Measurements from ENCODE around the gene SORCS2.

SORCS2 gene

DNA sequence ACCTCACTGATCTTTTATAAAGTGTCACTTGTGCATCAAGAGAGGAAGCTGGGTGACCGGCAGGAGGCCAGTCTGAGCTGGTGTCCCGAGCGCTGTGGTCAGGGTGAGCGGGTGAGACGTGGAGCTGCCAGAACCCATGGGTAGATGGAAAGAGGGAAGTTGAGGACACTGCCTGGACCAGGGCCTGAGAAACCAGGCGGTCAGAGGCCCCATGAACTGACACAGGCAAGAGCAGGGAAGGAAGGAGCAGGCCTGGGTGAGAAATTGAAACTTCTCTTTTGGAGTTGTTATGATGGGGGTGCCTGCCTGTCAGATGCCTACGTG lies 554.7 kb downstream of the SORCS2 start:
- DNase-seq = no peak

DNA sequence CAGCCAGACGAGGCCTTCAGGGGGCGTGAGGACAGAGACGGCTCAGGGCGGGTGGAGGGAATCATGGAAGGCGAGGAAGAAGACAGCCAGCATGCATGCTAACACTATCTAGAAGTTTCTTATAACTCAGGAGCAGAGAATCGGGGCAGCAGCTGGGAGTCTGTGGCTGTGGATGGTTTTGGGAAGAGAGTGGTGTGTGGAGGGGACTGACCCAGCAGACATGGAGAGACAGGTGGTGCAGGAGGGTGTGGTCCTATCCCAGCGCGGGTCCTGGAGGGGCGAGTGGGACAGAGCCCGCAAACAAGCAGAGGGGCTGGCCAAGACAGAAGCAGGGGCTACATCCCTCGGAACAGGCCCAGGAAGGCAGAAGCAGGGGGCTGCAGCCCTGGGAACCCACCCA lies 555.2 kb downstream of the SORCS2 start:
- DNase-seq = no peak

DNA sequence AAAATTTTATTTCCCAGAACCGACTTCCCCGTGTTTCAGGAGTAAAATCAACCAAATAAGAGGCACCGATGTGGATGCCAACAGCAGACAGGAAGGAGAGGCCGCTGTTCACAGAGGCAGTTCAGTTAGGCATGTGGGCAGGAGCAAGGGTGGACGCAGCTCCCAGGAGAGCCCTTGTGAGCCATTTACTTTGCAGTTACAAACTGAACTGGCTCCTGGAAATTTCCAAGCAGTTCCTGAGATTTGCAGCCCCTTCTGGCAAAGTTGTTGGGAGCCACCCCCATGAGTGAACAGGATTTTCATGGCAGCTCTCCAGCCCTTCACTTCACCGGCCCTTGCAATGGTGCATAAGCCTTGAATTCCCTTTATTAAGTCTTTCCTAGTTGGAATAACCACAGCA lies 558.2 kb downstream of the SORCS2 start:
- DNase-seq = no peak

DNA sequence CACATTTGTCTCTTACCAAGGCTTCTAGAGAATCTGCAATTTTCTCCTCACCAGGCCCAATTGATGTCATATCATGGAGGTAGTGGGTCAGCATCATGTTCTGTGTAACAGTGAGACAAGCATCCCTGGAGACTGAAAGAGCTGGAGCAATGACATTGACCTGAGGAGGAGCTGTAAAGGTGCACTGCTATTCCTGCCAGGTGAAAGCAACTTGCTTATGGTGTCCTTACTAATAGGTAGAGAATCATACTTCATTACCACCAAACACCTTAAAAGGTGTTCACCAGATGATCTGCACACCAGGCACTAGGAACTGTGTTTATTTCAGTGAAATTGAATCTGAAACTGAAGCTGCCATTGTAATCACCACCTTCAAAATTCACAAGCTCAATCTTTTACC lies 558.6 kb downstream of the SORCS2 start:
- DNase-seq = no peak

DNA sequence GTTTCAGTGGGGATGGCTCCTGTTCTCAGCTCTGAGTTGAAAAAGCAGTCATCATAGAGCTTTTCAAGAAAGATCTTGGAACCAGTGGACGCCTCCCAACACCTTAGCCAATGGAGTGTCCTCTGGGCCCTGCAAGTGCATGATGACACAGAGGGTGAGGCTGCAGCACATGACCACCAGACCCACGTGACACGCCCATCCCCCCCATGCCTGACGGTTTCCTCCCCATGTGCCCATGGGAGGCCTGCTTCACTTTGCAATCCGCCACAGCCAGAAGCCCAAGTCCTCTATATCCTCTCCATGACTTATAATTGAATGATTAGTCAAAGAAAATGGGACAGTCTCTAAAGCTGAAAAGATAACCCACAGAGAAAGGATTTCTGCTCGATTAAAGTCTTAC lies 560.3 kb downstream of the SORCS2 start:
- no peak for DNase-seq

DNA sequence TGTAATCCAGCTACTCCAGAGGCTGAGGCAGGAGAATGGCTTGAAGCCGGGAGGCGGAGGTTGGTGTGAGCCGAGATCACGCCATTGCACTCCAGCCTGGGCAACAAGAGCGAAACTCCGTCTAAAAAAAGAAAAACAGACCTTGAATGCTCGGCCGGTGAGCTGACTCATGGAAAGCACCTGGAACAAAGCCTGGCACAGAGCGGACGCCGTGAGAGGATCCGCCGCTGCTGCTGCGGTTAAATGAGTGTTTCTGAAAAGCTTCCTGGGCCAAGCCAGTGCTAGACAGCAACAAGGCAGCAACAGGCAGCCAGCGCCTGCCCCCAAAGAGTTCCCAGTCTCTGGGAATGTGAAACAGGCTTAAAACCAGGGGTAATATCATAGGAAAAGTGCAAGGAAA lies 560.9 kb downstream of the SORCS2 start:
- DNase-seq = no peak

DNA sequence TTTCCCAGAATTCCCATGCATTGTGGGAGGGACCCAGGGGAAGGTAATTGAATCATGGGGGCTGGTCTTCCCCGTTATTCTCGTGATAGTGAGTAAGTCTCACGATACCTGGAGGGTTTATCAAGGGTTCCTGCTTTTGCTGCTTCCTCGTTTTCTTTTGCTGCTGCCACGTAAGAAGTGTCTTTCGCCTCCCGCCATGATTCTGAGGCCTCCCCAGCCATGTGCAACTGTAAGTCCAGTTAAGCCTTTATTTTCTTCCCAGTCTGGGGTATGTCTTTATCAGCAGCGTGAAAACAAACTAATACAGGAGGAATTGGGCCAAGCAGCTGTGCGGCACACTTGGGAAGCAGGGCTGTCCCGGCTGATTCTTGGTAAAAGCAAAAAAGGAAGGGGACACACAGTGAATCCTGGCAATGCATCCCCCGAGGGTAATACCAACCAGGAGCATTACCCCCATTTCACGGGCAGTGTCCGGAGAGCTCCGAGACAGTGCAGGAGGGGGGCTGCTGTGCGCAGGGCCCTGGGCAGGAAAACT lies 561.7 kb downstream of the SORCS2 start:
- DNase-seq = no peak

DNA sequence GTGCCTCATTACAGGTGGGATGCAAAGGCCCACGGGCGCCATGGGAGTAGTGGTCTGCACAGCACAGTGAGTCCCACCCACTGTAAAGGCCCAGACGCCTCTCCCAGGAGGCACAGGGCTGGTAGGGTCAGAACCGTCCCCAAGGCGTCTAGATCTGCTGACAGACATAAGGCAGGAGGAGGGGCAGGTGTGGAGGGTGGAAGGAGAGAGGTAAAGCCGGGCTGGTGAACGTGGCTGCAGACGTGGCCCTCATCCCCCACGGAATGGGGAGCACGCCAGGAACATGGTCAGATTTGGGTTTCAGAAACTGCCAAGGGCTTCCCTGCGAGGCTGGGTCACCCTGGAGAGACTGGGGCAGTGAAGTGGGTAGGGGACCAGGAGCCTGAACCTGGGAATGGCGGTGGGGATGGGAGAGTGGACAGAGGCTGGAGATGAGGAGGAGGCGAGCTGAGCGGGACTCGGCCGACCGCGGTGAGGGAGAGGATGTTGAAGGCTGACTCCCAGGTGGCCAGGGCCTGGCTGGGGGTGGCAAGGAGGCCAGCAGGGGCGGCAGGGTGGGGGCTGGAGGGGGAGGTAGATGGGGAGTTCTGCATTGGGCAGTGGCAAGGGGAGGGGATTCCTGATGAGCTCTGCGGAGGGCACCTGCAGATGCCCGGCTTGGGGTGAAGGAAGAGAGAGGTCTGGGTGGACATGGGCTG lies 562.4 kb downstream of the SORCS2 start:
- no peak for DNase-seq

DNA sequence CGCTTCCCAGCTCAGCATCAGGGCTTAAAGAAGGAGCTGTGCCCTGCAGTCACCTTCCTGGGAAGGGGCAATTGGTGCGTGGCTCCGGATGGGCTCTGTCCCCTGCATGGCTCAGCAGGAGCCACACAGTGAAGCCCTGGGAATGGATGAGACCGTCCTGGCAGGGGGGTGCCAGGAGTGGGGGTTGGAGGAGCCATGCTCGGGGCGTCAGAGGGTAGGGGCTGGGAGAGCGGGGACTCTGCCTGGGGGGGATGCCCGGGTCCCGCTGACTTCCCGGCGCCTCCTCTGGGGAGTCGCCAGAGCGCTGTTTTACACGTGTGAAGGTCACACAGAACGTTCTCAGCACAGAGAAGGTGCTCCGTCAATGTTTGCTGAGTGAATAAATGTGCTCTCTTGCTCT lies 563.2 kb downstream of the SORCS2 start:
- DNase-seq = no peak

DNA sequence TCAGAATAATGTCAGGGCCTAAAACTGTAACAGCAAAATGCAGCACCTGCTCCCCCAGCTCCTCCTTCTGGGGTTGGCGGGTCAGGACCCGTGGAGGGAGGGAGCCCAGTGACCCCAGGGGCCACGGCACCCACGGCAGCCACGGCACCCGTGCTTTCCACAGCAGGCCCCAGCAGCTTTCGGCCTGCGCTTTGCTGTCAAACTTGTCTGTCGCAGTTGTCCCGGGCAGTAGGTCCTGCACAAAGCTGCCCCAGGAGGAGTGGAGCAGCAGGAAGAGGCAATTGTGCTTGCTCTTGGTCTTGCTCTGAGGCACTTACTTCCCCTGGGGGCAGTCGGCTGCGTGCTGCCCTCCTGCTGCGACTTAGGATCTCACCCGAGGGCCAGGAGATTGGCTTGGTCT lies 563.7 kb downstream of the SORCS2 start:
- DNase-seq = no peak

DNA sequence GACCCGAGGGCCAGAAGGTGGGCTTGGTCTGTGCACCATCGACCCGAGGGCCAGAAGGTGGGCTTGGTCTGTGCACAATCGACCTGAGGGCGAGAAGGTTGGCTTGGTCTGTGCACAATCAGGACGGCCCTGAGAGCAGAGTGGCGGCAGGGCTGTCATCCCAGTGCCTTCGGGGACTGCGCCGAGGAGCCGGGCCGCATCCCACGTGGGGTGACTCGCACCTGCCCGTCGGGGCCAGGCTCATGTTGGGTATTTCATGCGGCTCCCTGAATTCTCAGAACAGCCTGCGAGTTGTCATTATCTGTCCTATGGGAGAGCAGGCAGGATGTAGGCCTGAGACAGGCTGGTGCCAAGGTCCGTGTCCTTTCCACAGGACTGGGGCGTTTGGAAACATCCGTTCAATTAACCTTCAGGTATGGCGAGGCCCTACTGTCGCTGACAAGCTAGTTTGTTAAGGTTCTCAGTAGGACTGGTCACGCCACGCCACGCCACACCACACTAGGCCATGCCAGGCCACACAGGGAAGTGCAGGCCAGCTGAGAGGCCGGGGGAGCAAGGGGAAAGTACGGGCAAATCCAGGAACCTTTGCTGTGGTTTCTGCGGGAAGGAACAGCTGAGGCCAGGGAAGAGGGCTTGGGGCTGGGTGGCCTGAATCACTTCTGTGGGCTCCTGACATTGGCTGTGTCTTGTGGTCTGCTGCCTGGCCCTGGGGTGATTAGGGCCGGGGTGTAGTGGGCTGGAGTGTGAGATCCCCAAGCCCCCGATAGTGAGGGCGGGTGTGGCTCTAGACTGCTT lies 564.4 kb downstream of the SORCS2 start:
- DNase-seq = no peak

DNA sequence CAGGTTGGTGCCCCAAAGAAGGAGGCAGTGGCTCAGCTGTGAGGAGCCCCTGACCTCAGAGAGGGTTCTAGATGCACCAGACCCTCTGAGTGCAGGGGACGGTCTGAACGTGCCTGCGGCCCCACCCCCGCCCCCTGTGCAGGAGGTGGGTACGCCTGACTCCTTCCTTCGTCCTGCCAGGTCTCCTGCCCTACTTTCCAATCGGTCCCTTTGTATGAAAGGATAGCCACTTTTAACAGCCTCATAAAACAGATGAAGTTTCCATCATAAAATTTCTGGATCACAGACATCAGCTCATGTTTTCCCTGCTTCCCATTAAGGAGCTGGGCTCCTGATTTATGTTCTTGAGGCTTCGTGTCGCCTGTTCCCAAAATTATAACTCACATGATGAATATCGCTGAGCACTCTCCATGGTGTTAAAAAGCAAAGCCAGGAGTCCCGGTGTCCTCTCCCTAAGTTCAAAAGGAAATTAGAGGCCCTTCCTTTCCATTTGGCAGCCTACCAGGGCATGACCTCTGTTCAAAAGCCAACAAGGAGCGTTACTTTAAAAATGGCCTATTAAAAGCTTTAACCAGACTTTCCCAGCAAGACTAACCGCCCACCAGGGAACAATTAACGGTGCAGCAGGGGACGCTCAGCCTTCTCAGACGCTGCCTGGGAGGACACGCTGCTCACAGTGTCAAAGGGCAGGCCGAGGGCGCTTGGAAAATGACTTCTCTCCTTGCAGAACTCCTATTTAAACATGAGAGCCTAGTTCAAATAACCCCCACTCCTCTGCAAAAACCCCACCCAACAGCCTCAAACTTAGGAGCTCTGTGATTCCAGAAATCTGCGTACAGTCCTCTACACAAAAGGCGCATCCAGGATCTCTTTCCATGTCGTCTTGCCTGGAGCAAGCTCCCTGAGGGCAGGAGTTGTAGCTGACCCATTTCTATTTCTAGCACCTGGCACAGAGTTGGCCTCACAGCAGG lies 565.4 kb downstream of the SORCS2 start:
- DNase-seq = no peak

DNA sequence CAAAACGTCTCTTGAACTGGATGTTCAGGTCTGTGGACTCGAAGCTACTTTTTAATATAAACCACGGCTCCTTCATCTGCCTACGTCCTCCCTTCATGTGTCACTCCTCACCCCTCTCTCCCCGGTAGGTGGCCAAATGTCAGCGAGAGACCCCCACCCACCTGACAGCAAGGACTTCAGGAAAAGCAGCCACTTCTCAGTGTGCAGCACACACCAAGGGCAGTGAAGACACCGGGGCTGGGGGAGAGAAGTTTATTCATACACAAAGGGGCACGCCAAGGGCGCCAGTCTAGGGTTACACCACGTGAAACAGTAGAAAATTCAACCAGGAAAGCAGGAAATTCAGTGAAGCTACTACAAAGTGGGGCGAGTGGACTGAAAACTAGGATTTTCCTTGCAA lies 566.1 kb downstream of the SORCS2 start:
- DNase-seq = no peak

DNA sequence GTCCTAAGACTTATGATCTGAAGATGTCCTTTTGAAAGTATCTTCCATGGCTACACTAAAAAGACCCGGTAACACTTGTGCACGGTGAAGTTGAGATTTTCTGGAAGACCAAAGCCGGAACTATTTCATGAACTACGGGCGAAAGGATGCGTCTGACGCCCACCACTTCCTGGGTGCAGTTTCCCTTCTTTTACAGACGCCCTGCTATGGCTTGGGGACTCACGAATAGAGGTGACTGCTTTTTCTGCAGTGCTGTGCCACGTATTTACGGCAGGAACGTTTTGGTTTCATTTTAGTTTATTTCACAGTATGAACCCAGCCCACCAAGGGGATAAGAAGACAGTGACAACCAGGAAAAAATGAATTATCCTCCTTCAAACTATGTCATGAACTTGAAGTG lies 566.9 kb downstream of the SORCS2 start:
- DNase-seq = peak; percentile 67

DNA sequence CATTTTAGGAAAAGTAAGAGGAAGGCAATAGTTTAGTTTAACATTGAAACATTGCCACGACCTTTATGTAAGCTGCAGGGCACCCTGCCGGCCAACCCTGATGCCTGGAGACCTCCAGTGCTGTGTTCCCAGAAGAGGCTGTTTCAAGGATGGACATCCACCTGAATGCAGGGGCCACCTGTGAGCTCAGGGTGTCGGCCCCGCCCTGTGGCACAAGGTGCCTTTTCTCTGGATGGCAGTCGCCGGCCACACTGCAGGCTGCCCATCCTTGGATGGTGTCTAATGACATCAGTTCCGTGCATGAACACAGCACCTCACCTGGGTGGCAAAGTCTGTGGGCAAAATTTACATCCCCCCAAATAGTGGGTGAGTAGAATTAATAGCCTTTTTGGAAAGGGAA lies 567.3 kb downstream of the SORCS2 start:
- DNase-seq = peak; percentile 14

DNA sequence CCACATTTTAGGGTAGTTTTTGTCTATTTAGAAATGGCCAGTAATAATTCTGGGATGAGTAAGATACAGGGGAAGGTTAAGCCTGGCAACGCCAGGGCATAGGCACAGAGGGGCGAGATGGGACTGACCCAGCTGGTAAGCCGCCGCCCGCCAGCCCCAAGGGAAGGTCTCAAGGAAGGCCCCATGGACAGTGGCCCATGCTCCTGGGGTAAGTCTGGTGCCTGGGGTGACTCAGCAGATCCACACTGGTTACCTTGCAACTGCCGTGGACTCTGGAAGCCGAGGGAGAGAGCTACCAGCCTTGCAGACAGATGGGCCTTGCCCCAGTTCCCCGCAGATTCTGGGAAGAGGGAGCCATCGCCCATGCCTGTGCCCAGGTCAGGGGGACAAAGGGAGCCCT lies 567.9 kb downstream of the SORCS2 start:
- no peak for DNase-seq

DNA sequence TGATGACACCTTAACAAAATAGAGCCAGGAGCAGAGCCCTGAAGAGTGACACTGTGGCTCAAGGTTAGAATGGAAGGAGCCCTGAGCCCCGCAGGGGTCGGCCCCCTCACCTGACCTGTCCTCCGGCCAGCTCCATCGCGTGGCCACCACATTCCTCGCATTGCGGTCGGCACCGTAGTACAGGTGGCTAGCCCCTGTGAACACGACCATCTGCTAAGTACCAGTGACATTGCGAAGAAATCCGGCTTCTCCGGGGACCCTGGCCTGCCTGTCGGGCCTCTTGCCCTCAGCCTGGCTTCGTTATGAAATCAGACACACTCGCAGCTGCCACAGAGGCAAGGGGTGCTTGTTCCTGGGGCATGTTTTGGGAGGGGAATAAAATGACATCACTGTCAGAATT lies 568.4 kb downstream of the SORCS2 start:
- no peak for DNase-seq

DNA sequence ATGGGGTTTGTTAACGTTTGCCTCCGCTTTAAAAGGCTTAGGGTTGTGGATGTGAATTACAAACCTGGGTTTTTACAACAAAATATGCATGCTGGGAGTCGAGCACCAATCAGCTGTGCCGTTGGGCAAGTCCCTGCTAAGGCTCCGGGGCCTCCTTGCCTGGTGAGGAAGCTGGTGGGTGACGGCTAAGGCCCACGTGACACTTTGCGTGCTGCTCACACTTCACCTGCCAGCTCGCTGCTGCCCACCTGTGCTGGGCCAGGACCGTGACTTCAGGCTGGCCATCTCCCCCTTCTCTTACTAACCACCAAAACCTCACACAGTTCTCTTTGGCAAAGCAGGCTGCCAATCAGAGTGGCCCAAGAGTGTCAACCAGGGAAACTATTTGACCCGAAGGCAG lies 569.0 kb downstream of the SORCS2 start:
- DNase-seq = no peak

DNA sequence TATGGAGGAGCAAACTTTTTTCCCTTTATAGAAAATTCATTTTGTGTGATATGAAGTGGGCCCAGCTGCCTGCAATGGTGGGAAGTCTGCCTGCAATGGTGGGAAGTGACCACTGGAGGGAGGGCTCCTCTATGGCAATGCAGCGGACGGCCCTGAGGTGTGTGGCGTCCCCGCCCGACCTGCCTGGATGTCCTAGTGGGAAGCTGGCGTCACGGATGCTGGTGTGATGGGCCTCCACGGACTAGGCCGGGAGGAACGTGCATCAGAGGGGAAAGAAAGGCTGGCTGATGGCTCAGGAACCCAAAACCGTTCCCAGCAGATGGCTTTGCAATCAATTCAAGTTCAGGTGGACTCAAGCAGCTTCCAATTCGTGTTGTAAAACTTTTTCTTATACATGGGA lies 569.4 kb downstream of the SORCS2 start:
- peak; percentile 20 for DNase-seq

DNA sequence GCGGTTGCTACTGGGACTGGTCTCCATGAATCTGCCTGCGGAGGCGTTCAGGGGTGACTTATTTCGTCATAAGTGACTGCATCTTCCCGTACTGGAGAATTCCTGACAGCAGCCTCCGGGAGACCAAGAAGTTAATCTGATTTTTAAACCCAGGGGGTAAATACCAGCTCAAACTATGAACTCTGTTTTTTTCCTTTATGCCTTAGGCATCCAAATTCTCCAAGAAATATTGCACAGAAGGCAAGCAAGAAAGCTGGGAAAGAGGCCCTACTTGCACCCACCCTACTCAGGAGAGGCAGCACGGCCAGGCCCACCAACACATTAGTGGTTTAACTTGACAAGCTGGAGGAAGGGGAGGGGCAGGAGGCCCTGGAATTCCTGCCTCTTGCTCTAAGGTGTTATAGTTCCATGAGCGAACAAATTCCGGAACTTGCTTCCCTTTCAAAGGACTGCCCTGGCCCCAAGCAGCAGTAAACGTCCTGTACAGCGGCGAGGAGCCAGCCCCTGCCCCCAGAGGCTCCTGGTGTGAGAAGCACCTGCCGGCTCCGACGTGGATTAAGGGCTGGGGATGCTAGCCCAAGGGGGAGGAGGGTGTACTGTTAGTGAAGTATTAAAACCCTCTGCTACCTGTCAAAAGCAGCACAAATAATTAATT lies 570.2 kb downstream of the SORCS2 start:
- no peak for DNase-seq

DNA sequence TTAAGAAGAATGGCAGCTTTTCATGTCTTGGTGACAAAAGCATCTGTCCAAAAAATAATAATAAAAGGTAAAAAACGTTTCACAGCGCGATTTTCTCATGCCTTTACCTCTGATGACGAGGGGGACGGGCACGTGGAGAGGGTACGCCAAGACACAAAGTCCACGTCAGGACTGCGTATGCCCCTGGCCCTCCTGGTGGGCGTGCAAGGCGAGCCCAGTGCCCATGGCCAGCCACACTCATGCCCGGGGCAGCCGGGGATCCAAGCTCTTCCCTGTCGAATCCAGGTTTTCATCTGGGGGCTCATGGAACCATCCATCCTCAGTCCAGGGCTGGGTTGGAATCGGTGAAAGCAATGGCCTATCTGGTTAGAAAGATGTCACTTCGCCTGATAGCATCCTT lies 570.8 kb downstream of the SORCS2 start:
- no peak for DNase-seq

DNA sequence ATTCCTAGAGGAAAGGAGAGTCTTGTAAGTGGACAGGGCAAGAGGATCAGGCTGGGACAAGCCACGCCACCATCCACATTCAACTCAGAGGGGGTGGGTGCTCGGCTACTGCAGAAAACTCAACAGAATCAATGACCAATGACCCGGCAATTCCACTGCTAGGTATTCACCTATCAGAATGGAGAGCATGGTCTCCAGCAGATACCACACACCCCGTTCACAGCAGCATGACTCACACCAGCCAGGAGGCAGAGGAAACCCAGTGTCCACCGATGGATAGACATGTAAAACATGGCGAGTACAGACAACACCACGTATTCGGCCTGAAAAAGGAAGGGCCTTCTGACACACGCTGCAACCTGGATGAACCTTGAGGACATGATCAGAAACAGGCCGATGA lies 571.5 kb downstream of the SORCS2 start:
- DNase-seq = no peak

DNA sequence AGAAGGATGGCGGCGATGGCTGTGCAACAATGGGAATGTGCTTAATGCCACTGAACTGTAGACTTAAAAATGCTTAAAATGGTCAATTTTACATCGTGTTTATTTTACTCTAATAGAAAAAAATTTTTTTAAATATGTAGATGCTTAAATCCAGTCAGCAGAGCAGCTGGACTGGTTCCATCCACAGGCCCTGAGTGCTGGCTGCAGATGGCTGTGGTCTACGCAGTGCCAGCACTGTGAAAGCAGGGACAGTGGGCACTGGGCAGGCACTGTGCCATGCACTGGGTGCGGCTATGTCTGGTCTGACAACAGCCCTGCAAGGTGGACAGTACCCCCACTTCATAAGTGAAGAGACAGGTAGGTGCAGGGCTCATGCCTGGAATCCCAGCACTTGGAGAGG lies 572.1 kb downstream of the SORCS2 start:
- no peak for DNase-seq
